ENCODE results near the gene POLA1.

POLA1 gene

GRCh38 chrX:24876530-24877287 lies 183.0 kb downstream of the POLA1 start:
- H3K4me3 ChIP-seq (ENCODE audit: low read depth, low read length): no peak overlapping the region
- TF ChIP-seq CTCF (IDR thresholded peaks at IDR 0.05; ENCODE audit: low read depth, low read length): no peak
- DNase-seq (ENCODE audit: low read depth, low spot score): no peak
- in situ Hi-C loops (cut with HindIII; ENCODE audit: low sequenced_read_pairs): no loop called here

- TF ChIP-seq CTCF (IDR thresholded peaks at IDR 0.05; ENCODE audit: low read depth, low read length): no peak
- in situ Hi-C loops (cut with HindIII; ENCODE audit: low sequenced_read_pairs): no loop called here
- no peak for DNase-seq (ENCODE audit: low read depth, low spot score)
- H3K4me3 ChIP-seq (ENCODE audit: low read depth, low read length): no peak overlapping the region
These were observed 183.6 kb downstream of the POLA1 start for GRCh38 chrX:24877288-24877664.

GRCh38 chrX:24877854-24878650 lies 184.3 kb downstream of the POLA1 start:
- no peak for TF ChIP-seq CTCF (IDR thresholded peaks at IDR 0.05; ENCODE audit: low read depth, low read length)
- peak; percentile 55 for DNase-seq (ENCODE audit: low read depth, low spot score)
- in situ Hi-C loops (cut with HindIII; ENCODE audit: low sequenced_read_pairs): no loop called here
- H3K4me3 ChIP-seq (ENCODE audit: low read depth, low read length): no peak overlapping the region

- DNase-seq (ENCODE audit: low read depth, low spot score): no peak
- in situ Hi-C loops (cut with HindIII; ENCODE audit: low sequenced_read_pairs): no loop called here
- H3K4me3 ChIP-seq (ENCODE audit: low read depth, low read length): no peak overlapping the region
- TF ChIP-seq CTCF (IDR thresholded peaks at IDR 0.05; ENCODE audit: low read depth, low read length): no peak
These were observed 186.0 kb downstream of the POLA1 start for GRCh38 chrX:24879679-24880078.

- no peak for TF ChIP-seq CTCF (IDR thresholded peaks at IDR 0.05; ENCODE audit: low read depth, low read length)
- DNase-seq (ENCODE audit: low read depth, low spot score): no peak
- H3K4me3 ChIP-seq (ENCODE audit: low read depth, low read length): no peak overlapping the region
- in situ Hi-C loops (cut with HindIII; ENCODE audit: low sequenced_read_pairs): no loop called here
These were observed 193.2 kb downstream of the POLA1 start for GRCh38 chrX:24886916-24887315.

- no peak for TF ChIP-seq CTCF (IDR thresholded peaks at IDR 0.05; ENCODE audit: low read depth, low read length)
- in situ Hi-C loops (cut with HindIII; ENCODE audit: low sequenced_read_pairs): no loop called here
- H3K4me3 ChIP-seq (ENCODE audit: low read depth, low read length): no peak overlapping the region
- DNase-seq (ENCODE audit: low read depth, low spot score): no peak
These were observed 197.0 kb downstream of the POLA1 start for GRCh38 chrX:24890677-24891076.
